SK-N-SH treated with all-trans-retinoic acid at 6 μM for 48 hours (cell line): ENCODE measurements around the gene TAAR9.

Source experiments
- ATAC-seq: fragments of 200-7000 bp; cut with Tn5 transposase; 3 replicates; pipeline ENCODE4 v1.9.1; 2020; ENCODE audit warnings: mild to moderate bottlenecking, moderate library complexity
- ARNTL ChIP-seq: fragments of 450-650 bp; formaldehyde crosslinking; IDR thresholded peaks from 2 replicates; pipeline ENCODE4 v1.5.0; 2020; ENCODE audit warnings: low read depth, mild to moderate bottlenecking, moderate library complexity, borderline replicate concordance
- CREB5 ChIP-seq: fragments of 250-450 bp; sonication (Bioruptor Pico); IDR thresholded peaks from 2 replicates; pipeline ENCODE4 v1.5.1; 2020; ENCODE audit warnings: low read depth, mild to moderate bottlenecking, moderate library complexity
- CSDC2 ChIP-seq: fragments of 250-450 bp; sonication (Bioruptor Pico); IDR thresholded peaks from 2 replicates; pipeline ENCODE4 v1.5.0; 2020; ENCODE audit warnings: mild to moderate bottlenecking, moderate library complexity
- CSRNP3 ChIP-seq: fragments of 250-450 bp; sonication (Bioruptor Pico); IDR thresholded peaks from 2 replicates; pipeline ENCODE4 v1.5.1; 2021; ENCODE audit warnings: mild to moderate bottlenecking, moderate library complexity
- ESRRG ChIP-seq: fragments of 250-450 bp; sonication (Bioruptor Pico); IDR thresholded peaks from 2 replicates; pipeline ENCODE4 v1.6.1; 2021; ENCODE audit warnings: mild to moderate bottlenecking
- OSR1 ChIP-seq: fragments of 250-450 bp; sonication (Bioruptor Pico); IDR thresholded peaks from 2 replicates; pipeline ENCODE4 v1.8.0; 2022; ENCODE audit warnings: moderate library complexity, mild to moderate bottlenecking, inconsistent platforms
- PATZ1 ChIP-seq: fragments of 250-450 bp; sonication (Bioruptor Pico); IDR thresholded peaks from 2 replicates; pipeline ENCODE4 v1.8.0; 2020; ENCODE audit warnings: mild to moderate bottlenecking, moderate library complexity, borderline replicate concordance
- POU6F1 ChIP-seq: fragments of 250-450 bp; sonication (Bioruptor Pico); IDR thresholded peaks from 2 replicates; pipeline ENCODE4 v1.8.0; 2021; ENCODE audit warnings: low read depth, mild to moderate bottlenecking, moderate library complexity, borderline replicate concordance
- PPARA ChIP-seq: fragments of 250-450 bp; sonication (Bioruptor Pico); IDR thresholded peaks from 2 replicates; pipeline ENCODE4 v1.5.0; 2020; ENCODE audit warnings: mild to moderate bottlenecking, borderline replicate concordance
- RARB ChIP-seq: fragments of 250-450 bp; sonication (Bioruptor Pico); IDR thresholded peaks from 2 replicates; pipeline ENCODE4 v1.8.0; 2021; ENCODE audit warnings: mild to moderate bottlenecking, moderate library complexity
- SNAI2 ChIP-seq: fragments of 250-450 bp; sonication (Bioruptor Pico); IDR thresholded peaks from 2 replicates; pipeline ENCODE4 v1.5.0; 2020; ENCODE audit warnings: mild to moderate bottlenecking, moderate library complexity
- TCF4 ChIP-seq: fragments of 250-450 bp; sonication (Bioruptor Pico); IDR thresholded peaks from 2 replicates; pipeline ENCODE4 v1.8.0; 2021; ENCODE audit warnings: mild to moderate bottlenecking, moderate library complexity, borderline replicate concordance
- TSHZ2 ChIP-seq: fragments of 250-450 bp; sonication (Bioruptor Pico); IDR thresholded peaks from 2 replicates; pipeline ENCODE4 v1.5.0; 2020; ENCODE audit warnings: mild to moderate bottlenecking, moderate library complexity
- ZFP3 ChIP-seq: fragments of 250-450 bp; sonication (Bioruptor Pico); IDR thresholded peaks from 2 replicates; pipeline ENCODE4 v1.5.0; 2020; ENCODE audit warnings: mild to moderate bottlenecking, moderate library complexity
- ZFP30 ChIP-seq: fragments of 450-650 bp; formaldehyde crosslinking; IDR thresholded peaks from 2 replicates; pipeline ENCODE4 v1.5.0; 2022; ENCODE audit warnings: mild to moderate bottlenecking, moderate library complexity
- ZNF565 ChIP-seq: fragments of 450-650 bp; formaldehyde crosslinking; conservative IDR thresholded peaks from 2 replicates; pipeline ENCODE4 v1.5.0; 2020; ENCODE audit warnings: low read depth, mild to moderate bottlenecking, moderate library complexity
- ZNF70 ChIP-seq: fragments of 450-650 bp; formaldehyde crosslinking; IDR thresholded peaks from 2 replicates; pipeline ENCODE4 v1.5.0; 2020; ENCODE audit warnings: mild to moderate bottlenecking, moderate library complexity
- ZNF8 ChIP-seq: fragments of 450-650 bp; formaldehyde crosslinking; IDR thresholded peaks from 2 replicates; pipeline ENCODE4 v1.5.0; 2020; ENCODE audit warnings: mild to moderate bottlenecking, moderate library complexity

Gene TAAR9

GRCh38 chr6:132511210-132511830, 26.8 kb upstream of the TAAR9 start:
- no peak for ATAC-seq
- TF ChIP-seq ZFP3, result no peak
- no peak for TF ChIP-seq PPARA (CRISPR knock-in tag)
- no peak for TF ChIP-seq CREB5
- no peak for TF ChIP-seq POU6F1 (CRISPR knock-in tag)
- no peak for TF ChIP-seq ZFP30
- TF ChIP-seq CSDC2, result no peak
- no peak for TF ChIP-seq OSR1

- no peak for ATAC-seq
- TF ChIP-seq ZFP3 (no peak), TSHZ2 (CRISPR knock-in tag) (no peak), ZNF565 (CRISPR knock-in tag) (no peak), CSDC2 (no peak), ZNF70 (CRISPR knock-in tag) (no peak), TCF4 (CRISPR knock-in tag) (no peak)
These were observed 26.3 kb upstream of the TAAR9 start for GRCh38 chr6:132511831-132512220.

GRCh38 chr6:132512342-132512637, 25.8 kb upstream of the TAAR9 start:
- no peak for ATAC-seq

More at GRCh38 chr6:132512342-132512637, 25.8 kb upstream of the TAAR9 start:
- TF ChIP-seq OSR1, result no peak
- TF ChIP-seq ESRRG (CRISPR knock-in tag), result no peak
- no peak for TF ChIP-seq SNAI2 (CRISPR knock-in tag)
- no peak for TF ChIP-seq POU6F1 (CRISPR knock-in tag)
- no peak for TF ChIP-seq PATZ1 (CRISPR knock-in tag)
- TF ChIP-seq RARB (CRISPR knock-in tag), result no peak
- no peak for TF ChIP-seq CSRNP3 (CRISPR knock-in tag)
- no peak for TF ChIP-seq ZNF70 (CRISPR knock-in tag)
- TF ChIP-seq ARNTL, result no peak
- TF ChIP-seq PPARA (CRISPR knock-in tag), result no peak
- no peak for TF ChIP-seq ZNF8 (CRISPR knock-in tag)
